ENCODE measurements around the gene BABAM2.

DNA sequence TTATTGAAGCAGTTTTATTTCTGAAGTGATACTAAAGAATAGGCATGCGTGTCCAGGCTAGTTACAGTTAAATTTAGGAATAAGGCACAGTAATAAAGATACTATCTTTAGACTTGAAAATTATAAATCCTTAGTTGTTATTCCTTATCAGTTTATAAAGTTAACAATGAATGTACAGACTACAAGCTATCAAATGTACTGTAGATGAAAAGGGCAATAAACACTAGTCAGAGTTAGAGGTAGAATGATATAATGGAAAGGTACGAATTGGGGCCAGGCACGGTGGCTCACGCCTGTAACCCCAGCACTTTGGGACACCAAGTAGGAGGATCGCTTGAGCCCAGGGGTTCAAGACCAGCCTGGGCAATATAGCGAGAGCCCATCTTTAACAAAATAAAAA, 4.2 kb upstream of the BABAM2 start:
- TF ChIP-seq POLR2AphosphoS5 (IDR thresholded peaks at IDR 0.05; ENCODE audit: insufficient read depth in 1 of 2, low read depth in 1 of 2) = no peak
- TF ChIP-seq, protein P1, sequence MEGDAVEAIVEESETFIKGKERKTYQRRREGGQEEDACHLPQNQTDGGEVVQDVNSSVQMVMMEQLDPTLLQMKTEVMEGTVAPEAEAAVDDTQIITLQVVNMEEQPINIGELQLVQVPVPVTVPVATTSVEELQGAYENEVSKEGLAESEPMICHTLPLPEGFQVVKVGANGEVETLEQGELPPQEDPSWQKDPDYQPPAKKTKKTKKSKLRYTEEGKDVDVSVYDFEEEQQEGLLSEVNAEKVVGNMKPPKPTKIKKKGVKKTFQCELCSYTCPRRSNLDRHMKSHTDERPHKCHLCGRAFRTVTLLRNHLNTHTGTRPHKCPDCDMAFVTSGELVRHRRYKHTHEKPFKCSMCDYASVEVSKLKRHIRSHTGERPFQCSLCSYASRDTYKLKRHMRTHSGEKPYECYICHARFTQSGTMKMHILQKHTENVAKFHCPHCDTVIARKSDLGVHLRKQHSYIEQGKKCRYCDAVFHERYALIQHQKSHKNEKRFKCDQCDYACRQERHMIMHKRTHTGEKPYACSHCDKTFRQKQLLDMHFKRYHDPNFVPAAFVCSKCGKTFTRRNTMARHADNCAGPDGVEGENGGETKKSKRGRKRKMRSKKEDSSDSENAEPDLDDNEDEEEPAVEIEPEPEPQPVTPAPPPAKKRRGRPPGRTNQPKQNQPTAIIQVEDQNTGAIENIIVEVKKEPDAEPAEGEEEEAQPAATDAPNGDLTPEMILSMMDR (IDR thresholded peaks at IDR 0.05) = no peak

All from vagina (tissue), 2 donors.